GM19238 (cell line): ENCODE measurements around the gene HOXA5.

Experiments used
- DNase-seq: peaks from one replicate; pipeline ENCODE4 v3.0.0; 2011; ENCODE audit warnings: low spot score; ENCODE audit not compliant: insufficient read length

Gene HOXA5

DNA sequence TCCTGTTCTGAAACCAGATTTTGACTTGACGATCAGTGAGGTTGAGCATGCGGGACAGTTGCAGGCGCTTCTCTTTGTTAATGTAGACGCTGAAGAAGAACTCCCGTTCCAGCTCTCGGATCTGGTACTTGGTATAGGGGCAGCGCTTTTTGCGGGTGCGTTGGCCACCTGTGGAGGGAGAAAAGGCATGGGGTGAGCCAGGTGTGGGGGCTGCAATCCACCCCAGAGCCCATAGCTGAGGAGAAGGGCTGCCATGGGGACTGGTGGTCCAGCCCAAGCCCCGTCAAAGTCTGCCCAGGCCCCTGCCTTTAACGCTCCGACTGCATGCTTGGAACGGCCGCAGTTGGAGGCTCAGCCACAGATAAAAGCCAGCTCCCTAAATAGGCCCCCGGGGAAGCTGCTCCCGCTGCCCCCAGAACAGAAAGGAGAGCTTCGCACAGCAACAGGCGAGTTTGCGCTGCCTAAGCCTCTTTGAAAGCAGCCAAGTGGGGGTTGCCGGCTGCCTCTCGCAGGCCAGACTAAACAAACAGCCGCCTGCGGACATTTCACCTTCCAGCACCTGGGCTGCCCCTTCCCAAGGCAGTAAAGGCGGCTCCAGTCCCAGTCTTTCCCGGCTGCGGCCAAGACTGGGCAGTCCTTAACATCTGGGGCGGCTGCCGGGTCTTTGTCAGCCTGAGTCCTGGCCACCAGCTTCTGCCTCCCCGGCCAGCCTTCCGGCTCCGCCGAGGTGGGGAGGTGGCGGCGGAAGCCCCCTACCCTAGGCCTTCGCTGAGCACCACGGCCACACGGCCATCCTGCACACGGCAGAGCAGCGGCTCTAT is 39.6 kb upstream of the HOXA5 start:
- DNase-seq = no peak

DNA sequence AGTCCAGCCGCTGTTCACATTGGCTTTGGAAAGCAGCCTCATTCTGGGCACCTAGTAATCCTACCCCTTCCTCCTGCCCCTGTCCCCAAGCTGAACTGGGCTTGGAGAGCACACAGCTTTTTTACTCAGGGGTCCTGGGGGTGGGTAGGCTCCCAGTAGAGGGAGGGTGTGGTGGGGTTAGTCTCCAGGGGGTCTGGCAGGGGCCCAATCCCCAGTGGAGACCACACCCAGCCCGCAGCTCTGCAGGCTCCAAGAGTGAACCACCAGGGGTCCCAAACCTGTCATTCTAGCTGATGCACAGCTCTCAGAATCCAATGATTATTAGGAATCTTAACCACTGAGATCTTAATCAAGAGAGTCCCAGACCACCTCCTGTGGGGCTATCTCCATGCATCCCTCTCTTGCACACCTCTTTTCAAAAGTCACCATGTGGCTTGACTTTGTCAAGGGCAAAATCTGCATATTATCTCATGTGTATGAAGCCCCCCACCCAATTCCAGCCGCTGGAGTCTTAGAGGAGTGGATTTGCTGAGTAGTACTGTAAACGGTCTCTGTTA is 38.9 kb upstream of the HOXA5 start:
- no peak for DNase-seq

- DNase-seq = no peak
These were observed 38.4 kb upstream of the HOXA5 start for GRCh38 chr7:27181795-27182275.

GRCh38 chr7:27180431-27181420 is 37.2 kb upstream of the HOXA5 start:
- DNase-seq = no peak

DNA sequence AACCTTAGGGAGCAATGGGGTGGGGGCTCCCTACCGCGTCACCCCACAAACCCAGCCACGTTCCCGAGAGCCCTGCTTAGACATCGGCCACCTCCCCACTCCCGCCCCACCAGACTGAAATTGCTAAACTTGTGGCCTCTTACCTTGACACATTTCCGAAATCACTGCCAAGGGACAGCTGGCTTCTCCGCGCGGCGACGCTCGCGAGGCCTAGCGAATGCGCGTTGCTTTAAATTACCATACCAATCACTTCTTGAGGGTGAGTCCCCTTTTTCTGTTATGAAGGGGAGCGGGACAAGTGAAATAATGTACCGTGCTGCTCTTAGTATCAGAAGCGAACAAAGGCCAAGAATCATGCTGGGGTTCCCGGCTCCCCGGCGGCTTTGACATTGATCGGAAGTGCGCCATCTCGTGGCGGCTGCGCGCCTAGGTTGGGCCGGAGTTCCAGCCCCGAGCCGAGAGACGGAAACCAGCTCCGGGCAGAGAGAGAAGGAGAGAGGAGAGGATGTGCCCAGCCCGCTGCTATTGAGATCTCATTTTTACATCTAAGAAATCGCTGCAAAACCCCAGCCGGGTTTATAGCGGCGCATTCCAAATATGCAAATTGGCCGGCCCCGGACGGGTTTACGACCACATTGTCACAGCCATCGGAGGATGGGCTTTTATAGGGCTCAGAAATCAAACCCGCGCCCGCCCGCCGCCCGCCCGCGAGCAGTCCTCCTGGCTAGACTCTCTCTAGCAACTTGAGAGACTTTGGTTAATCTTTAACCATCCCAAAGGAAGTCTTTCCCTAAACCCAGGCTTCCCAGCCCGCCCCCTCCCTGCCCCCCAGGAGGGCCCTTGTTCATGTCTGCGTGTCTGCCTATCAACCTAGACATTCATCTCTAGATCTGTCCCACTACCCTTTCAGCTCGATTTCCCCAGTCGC is 36.3 kb upstream of the HOXA5 start:
- DNase-seq = peak; percentile 74

DNA sequence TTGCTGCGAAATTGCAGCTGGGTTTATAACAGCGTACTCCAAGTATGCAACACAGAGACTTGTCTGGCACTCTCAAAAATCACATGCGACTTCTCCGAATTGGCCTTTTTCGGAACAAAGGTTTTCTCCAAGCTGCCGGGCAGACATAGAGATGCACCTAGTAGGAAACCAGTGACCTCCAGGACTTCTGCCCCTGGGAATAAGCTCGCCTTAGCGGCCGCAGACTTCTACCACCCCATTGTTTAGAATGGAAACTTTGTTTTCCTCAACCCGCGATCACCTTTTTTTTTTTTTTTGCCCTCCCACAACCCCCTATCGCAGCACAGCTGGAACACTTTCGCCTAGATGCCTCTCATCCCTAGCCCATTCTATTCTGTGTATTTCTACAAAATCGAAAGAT is 35.5 kb upstream of the HOXA5 start:
- no peak for DNase-seq

DNA sequence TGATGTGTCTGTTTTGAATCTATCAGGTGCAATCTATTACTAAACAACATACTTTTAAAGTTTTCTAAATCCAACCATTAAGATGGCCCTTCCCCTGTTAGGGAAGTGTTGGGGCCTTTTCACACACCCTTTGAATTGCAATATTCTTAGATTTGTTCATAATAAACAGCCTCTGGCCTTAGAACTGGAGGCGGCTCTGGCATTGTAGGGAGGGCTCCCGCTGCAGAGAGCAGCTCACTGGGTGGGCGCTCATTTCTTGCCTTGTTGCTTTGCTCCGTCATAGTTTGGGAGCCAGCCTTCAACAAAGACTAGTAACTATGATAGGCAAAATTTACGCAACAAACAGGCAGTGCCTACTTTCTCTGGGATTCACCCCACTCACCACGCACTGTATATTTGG is 34.9 kb upstream of the HOXA5 start:
- no peak for DNase-seq

- no peak for DNase-seq
These were observed 34.4 kb upstream of the HOXA5 start for GRCh38 chr7:27177795-27178320.

DNA sequence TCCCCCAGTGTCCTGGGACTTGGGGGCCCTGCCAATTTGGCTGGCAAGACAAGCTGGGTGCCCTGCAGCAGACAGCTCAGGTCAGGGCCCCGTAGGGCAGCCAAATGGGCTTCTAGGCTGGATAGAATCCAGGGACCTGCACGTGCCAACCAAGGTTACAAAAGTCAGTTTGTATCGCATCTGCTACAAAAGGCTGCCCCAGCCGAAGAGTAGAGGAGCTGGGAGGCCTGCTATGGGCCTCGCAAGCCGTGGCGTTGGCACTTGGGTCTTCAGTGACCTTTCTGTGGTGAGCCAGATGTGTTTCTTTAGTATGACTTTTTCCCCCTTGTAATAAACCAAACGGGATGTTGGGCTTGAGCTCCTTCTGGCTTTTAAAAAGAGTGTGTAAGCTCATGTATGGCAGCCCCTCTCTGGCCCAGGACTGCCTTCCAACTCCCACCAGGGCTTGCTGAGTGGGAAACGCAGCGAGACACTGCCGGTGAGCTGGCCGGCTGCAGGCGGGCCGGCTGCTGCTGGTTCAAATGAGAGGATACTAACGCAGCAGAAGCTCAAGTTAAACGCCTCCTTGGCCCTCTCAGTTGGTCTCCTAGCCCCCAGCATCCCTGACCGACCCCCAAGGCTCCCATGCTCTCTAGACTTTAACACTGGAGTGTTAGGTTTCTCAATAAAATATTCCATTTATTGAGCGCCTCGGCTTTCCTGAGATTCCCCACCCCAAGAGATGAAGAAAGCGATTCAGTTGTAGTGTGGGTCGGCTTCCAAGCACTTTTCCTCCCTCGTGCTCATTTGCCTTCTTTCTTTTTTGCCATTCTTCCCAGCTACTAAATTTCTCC is 33.7 kb upstream of the HOXA5 start:
- no peak for DNase-seq

GRCh38 chr7:27176524-27176845 is 33.0 kb upstream of the HOXA5 start:
- DNase-seq = no peak

- DNase-seq = no peak
These were observed 32.4 kb upstream of the HOXA5 start for GRCh38 chr7:27175626-27176523.

- no peak for DNase-seq
These were observed 31.6 kb upstream of the HOXA5 start for GRCh38 chr7:27174874-27175625.

DNA sequence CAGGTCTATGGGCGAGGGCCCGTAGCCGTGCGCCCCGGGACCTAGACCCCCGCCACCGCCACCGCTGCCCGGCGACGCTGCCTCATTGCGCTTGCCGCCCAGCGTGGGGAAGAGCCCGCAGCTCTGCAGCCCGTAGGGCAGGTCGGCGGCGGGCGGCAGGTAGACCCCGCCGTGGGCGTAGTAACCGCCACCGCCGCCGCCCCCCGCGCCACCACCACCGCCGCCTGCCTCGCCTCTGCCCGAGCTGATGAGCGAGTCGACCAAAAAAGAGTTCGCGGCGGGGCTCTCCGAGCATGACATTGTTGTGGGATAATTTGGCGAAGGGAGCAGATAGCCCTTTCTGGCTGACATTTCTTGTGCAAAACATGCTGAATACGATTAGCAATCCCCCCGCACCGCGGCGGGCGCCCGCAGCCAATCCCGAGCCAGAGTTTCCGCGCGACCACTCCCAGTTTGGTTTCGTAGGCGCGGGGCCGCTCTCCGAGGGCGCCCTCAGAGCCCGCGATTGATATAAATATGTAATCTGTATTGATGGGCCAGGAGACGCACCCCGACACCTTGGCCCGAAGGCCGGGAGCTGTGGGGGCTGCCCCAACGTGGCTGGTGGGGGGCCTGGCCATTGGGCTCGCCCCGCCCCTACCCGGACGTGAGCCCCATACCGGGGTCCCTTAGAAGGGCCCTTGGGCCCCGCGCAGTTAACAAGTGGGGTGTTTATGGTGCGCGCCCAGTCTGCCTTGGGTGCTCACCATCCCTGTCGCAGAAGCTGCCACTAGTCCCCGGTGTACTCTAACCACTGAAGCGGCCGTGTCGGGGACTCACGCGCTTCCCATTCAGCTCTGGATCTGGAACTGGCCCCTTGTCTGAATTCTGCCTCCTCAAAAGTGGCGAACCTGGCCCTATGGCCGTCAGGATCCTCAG is 30.7 kb upstream of the HOXA5 start, which contains the start of gene HOXA10:
TSS of gene HOXA10 (minus strand) at position 365 of the 918 bp plus-strand sequence. CDS start at position 351, 14 bp downstream.
- no peak for DNase-seq

GRCh38 chr7:27173511-27173955 is 30.1 kb upstream of the HOXA5 start:
- DNase-seq = no peak

DNA sequence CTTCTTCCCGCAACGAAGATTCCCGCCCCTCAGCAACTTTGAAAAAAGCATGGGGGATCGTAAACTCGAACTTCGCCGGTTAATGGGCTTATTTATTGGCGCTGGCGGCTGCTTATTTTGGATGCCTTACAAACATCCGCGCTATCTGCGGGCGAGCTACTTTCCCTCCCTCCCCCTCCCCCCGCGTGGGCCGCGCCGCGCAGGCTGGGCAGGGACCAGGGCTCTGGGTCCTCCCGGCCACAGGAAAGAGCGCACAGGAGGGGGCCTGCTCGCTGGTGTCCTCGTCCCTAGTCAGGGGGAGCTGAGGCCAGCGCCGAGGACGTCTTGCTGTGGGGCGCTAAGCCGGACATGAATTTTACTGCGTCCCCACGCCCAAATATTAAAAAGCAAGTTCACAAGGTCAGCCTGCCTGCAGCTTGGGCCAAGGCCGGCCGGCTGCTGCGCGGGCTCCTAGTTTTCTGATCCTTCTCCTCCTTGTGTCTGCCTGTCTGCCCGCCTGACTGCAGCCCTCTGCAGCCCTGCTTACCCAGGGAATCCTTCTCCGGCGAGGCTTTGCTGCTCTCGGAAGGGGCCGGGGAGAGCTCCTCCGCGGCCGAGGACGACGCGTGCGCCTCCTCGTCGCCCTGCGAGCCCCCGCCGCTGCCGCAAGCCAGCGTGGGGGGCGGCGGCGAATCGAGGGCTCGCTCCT is 29.5 kb upstream of the HOXA5 start:
- DNase-seq = no peak

DNA sequence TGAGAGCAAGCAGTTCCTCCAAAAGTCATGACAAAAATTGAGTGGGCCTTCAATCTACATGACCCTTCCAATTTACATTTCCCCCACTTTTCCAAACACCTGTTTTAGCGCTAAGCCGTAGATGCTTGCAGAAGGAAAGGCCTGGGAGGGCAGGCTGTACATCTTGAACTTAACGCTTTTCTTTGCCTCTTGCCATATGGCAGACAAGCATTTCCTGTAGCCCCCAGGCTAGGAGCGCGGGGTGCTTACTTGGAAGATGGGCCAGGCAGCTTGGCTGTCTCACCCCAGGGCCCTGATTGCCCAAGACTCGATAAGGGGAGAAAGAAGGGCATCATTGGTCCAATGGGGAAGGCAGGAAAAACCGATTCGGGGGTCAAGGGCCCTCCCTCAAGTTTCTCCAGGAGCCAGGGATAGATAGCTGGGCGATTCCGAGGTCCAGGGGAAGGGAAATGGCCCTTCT is 28.9 kb upstream of the HOXA5 start:
- no peak for DNase-seq
